Measurements from ENCODE around the gene RPL29. TPM values are rescaled to one million over a fixed set of nuclear protein-coding genes. Genes with fewer than 3 reads are reported as not detected.

Gene RPL29
- total RNA-seq, 1 donor from 2014 or later = 872 TPM

DNA sequence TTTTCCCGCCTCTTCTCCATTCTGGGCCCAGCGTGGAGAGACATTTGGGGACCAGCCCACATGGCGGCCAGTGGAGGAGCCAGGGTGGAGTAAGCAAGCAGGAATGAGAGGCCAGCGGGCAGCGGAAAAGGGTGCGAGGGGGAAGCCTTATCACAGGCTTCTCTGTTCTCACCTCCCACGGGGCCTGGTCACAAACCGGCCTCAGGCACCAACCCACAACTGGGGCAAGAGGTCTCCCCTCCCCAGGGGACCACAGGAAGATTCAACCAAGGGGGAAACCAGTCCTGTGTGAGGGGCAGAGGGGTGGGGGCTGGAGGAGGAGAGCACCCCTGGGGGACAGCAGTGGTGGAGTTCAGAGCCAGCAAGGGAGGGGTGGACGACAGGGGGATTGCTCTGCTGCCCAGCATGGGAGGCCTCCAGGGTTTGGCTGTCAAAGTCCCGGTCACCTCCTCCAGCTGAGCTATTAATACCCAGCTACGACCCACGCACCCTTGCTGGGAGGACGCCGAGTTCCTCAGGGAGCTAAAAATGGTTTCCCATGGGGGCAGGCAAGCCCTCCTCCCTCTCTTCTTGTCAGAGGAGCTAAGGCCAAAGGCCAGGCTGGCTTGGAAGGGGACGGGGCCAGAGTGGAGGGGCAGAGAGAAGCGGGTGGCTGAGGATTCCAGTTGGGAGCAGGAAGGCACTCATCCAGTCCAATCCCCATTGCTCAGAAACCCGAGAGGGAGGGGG lies 23.8 kb upstream of the RPL29 start:
- H3K36me3 Mint-ChIP-seq (ENCODE audit: low read depth, unreplicated experiment) = no peaks in the 10 kb centered on the region
- Histone ChIP-seq H2AFZ (ENCODE audit: low read depth, low read length) (no peak overlapping the region), H3K4me1 (ENCODE audit: insufficient read depth, low read length) (peaks cover 10% of the 10 kb centered on the region), H3K9me3 (ENCODE audit: insufficient read depth, low read depth, low read length) (no peaks in the 10 kb centered on the region), H3K79me2 (ENCODE audit: insufficient read depth, low read length) (no peaks in the 10 kb centered on the region), H3K36me3 (ENCODE audit: insufficient read depth, low read length) (no peaks in the 10 kb centered on the region), H3K4me2 (ENCODE audit: low read length) (no peak overlapping the region), H3K27me3 (ENCODE audit: insufficient read depth, low read length) (no peaks in the 10 kb centered on the region), H4K20me1 (ENCODE audit: insufficient read depth, low read length) (no peaks in the 10 kb centered on the region), H3K27ac (ENCODE audit: low read depth, low read length) (no peak overlapping the region), H3K4me3 (ENCODE audit: insufficient read depth, low read depth, low read length) (no peak overlapping the region), H3K9ac (ENCODE audit: low read length) (no peak overlapping the region)
- H3K4me1 Mint-ChIP-seq (ENCODE audit: low read depth, unreplicated experiment) = peaks cover 32% of the 10 kb centered on the region
- DNase-seq (ENCODE audit: low read depth) (no peak), FAIRE-seq (no peak)
- no peaks in the 10 kb centered on the region for H3K27me3 Mint-ChIP-seq (ENCODE audit: low read depth, unreplicated experiment)
- TF ChIP-seq EZH2 (IDR thresholded peaks at IDR 0.05; ENCODE audit: insufficient read depth, low read length) = no peak
- TF ChIP-seq, protein P1, sequence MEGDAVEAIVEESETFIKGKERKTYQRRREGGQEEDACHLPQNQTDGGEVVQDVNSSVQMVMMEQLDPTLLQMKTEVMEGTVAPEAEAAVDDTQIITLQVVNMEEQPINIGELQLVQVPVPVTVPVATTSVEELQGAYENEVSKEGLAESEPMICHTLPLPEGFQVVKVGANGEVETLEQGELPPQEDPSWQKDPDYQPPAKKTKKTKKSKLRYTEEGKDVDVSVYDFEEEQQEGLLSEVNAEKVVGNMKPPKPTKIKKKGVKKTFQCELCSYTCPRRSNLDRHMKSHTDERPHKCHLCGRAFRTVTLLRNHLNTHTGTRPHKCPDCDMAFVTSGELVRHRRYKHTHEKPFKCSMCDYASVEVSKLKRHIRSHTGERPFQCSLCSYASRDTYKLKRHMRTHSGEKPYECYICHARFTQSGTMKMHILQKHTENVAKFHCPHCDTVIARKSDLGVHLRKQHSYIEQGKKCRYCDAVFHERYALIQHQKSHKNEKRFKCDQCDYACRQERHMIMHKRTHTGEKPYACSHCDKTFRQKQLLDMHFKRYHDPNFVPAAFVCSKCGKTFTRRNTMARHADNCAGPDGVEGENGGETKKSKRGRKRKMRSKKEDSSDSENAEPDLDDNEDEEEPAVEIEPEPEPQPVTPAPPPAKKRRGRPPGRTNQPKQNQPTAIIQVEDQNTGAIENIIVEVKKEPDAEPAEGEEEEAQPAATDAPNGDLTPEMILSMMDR (IDR thresholded peaks at IDR 0.05; ENCODE audit: insufficient read depth, low read depth, low read length) = no peak
- no peak overlapping the region for H3K4me3 Mint-ChIP-seq (ENCODE audit: unreplicated experiment)
- H3K27ac Mint-ChIP-seq (ENCODE audit: unreplicated experiment) = no peak overlapping the region
- no peaks in the 10 kb centered on the region for H3K9me3 Mint-ChIP-seq (ENCODE audit: unreplicated experiment)

DNA sequence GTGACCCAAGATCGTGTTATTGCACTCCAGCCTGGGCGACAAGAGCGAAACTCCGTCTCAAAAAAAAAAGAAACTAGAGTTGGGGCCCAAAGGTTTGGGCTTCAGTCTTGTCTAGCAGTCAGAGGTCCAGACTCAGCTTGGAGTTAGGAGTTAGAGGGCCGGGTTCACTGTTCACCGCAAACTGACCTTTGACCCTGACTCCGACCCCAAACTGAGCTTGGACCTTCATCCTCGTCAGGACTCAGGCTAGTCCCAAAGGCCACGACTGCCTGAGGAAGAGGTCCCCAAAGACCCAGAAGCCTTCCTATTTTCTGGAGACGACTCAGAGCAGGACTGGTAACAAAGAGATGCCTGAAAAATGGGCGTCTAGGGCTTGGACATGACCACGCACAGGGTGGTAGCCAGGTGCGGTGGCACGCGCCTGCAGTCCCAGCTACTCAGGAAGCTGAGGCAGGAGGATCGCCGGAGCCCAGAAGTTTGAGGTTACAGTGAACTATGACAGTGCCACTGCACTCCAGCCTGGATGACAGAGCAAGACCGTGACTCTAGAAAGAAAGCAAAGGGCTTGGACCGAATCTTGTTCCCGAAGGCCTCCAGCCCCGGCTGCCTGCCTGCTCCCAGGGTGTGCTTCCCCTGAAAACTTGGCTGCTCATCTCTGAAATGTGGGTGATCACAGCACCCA lies 22.8 kb upstream of the RPL29 start:
- no peak for FAIRE-seq
- Mint-ChIP-seq H3K9me3 (ENCODE audit: unreplicated experiment) (no peaks in the 10 kb centered on the region), H3K4me3 (ENCODE audit: unreplicated experiment) (no peak overlapping the region), H3K27ac (ENCODE audit: unreplicated experiment) (no peak overlapping the region), H3K27me3 (ENCODE audit: low read depth, unreplicated experiment) (no peaks in the 10 kb centered on the region), H3K36me3 (ENCODE audit: low read depth, unreplicated experiment) (no peaks in the 10 kb centered on the region), H3K4me1 (ENCODE audit: low read depth, unreplicated experiment) (peaks cover 25% of the 10 kb centered on the region)
- H3K79me2 ChIP-seq (ENCODE audit: insufficient read depth, low read length) = no peaks in the 10 kb centered on the region
- no peak overlapping the region for H3K27ac ChIP-seq (ENCODE audit: low read depth, low read length)
- H3K4me1 ChIP-seq (ENCODE audit: insufficient read depth, low read length) = peaks cover 10% of the 10 kb centered on the region
- no peak overlapping the region for H3K4me2 ChIP-seq (ENCODE audit: low read length)
- H3K9ac ChIP-seq (ENCODE audit: low read length) = no peak overlapping the region
- no peaks in the 10 kb centered on the region for H4K20me1 ChIP-seq (ENCODE audit: insufficient read depth, low read length)
- TF ChIP-seq, protein P1 (IDR thresholded peaks at IDR 0.05; ENCODE audit: insufficient read depth, low read depth, low read length) = no peak
- TF ChIP-seq EZH2 (IDR thresholded peaks at IDR 0.05; ENCODE audit: insufficient read depth, low read length) = no peak
- no peaks in the 10 kb centered on the region for H3K9me3 ChIP-seq (ENCODE audit: insufficient read depth, low read depth, low read length)
- H3K27me3 ChIP-seq (ENCODE audit: insufficient read depth, low read length) = no peaks in the 10 kb centered on the region
- H2AFZ ChIP-seq (ENCODE audit: low read depth, low read length) = no peak overlapping the region
- DNase-seq (ENCODE audit: low read depth) = no peak
- no peaks in the 10 kb centered on the region for H3K36me3 ChIP-seq (ENCODE audit: insufficient read depth, low read length)
- no peak overlapping the region for H3K4me3 ChIP-seq (ENCODE audit: insufficient read depth, low read depth, low read length)

DNA sequence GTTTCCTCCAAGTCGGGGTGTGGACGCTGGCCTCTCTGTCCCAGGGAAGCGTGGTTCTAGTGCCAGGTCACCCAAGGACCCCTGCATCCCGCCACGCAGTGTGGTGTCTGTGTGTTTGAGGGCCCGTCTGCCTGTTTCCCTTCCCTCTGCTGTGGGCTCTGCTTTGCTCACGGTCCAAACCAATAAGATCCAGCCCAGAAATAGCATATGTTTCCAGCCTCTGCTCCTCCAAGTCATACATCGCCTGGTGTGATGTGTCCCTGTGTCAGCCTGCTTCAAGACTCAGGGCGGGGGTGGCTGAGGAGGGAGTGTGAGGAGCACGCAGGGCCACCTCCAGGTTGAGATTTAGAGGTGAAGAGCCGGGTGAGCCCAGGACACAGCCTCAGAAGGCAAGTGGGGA lies 21.9 kb upstream of the RPL29 start:
- Histone ChIP-seq H3K36me3 (ENCODE audit: insufficient read depth, low read length) (no peaks in the 10 kb centered on the region), H3K4me2 (ENCODE audit: low read length) (no peak overlapping the region), H3K4me1 (ENCODE audit: insufficient read depth, low read length) (peaks cover 6% of the 10 kb centered on the region), H3K4me3 (ENCODE audit: insufficient read depth, low read depth, low read length) (no peak overlapping the region), H3K9ac (ENCODE audit: low read length) (no peak overlapping the region), H2AFZ (ENCODE audit: low read depth, low read length) (no peak overlapping the region), H3K9me3 (ENCODE audit: insufficient read depth, low read depth, low read length) (no peaks in the 10 kb centered on the region), H3K27ac (ENCODE audit: low read depth, low read length) (no peak overlapping the region), H3K27me3 (ENCODE audit: insufficient read depth, low read length) (no peaks in the 10 kb centered on the region), H3K79me2 (ENCODE audit: insufficient read depth, low read length) (no peaks in the 10 kb centered on the region), H4K20me1 (ENCODE audit: insufficient read depth, low read length) (no peaks in the 10 kb centered on the region)
- Mint-ChIP-seq H3K4me1 (ENCODE audit: low read depth, unreplicated experiment) (peaks cover 16% of the 10 kb centered on the region), H3K27ac (ENCODE audit: unreplicated experiment) (no peak overlapping the region), H3K36me3 (ENCODE audit: low read depth, unreplicated experiment) (no peaks in the 10 kb centered on the region), H3K9me3 (ENCODE audit: unreplicated experiment) (no peaks in the 10 kb centered on the region), H3K4me3 (ENCODE audit: unreplicated experiment) (no peak overlapping the region), H3K27me3 (ENCODE audit: low read depth, unreplicated experiment) (no peaks in the 10 kb centered on the region)
- no peak for FAIRE-seq
- no peak for DNase-seq (ENCODE audit: low read depth)
- TF ChIP-seq, protein P1 (IDR thresholded peaks at IDR 0.05; ENCODE audit: insufficient read depth, low read depth, low read length) = no peak
- TF ChIP-seq EZH2 (IDR thresholded peaks at IDR 0.05; ENCODE audit: insufficient read depth, low read length) = no peak
